ENCODE results near the gene PAH.

Gene PAH

DNA sequence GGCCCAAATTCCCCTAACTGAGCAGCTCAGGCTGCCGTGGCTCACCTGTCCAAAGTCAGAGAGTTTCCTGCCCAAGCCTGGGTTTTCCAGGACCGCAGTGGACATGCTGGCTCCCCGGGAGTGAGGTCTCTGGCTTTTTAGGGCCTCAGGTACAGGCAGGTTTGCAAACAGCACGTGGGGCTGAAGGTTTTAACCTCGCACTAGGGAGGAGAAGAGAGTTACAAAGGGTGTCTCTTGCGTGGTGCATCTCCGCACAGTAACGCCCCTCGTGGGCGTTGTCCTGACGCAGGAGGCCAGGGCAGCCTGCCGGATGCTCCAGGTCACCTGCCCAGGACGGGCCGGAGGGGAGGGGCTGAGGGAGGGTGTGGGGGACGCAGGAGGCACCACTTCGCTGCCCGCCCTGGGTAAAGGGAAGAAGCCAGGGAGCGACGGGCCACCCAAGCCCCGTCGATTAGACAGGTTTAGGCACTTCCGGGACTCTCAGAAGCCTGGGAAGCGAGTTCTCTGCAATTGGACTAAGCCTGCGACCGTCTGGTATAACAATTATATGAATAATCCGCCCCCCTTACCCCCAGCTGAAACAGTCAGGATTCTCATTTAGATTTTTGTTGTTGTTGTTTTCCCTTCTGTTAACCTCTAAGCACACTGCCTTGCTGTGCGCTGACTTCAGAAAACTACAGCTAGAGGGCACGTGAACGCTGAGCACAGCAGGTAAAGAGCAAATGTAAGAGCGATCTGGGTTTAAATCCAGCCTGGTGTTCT is at the start of gene PAH:
TSS of gene PAH (minus strand) at position 219 of the 762 bp plus-strand sequence. CDS start at position 105, 114 bp downstream.
- peak in 2 of 6 experiments; percentile 1 to 18 for DNase-seq

DNA sequence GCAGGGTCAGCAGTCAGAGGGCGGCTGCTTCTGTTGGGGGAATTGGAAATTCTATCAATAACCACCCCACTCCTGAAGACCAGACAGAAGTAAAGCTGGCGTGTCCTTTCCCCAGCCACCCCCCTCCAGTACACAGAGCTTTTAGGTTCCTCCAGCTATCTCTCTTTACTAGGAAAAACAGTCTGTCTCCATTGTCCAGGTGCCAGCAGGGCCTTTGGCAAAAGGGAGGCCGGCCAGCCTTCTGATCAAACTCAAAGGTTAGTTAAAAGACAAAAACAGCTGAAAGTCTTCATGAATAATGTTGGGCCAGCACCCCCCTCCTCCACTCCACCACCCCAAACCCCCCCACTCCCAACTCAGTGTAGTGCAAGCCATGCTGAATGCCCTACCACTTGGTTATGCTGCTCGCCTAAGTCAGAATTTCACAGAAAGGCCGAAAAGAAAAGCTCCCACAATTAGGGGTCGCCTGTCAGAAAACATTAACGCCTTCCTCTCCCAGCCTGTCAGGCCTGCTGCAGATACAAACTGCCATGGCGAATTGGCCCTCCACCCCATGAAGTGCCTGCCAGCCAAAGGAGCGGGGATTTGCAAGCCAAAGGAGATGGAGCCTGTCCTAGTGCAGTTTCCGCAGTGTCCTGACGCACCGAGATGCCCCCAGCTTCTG is 49.3 kb upstream of the PAH start:
- no peak for DNase-seq

DNA sequence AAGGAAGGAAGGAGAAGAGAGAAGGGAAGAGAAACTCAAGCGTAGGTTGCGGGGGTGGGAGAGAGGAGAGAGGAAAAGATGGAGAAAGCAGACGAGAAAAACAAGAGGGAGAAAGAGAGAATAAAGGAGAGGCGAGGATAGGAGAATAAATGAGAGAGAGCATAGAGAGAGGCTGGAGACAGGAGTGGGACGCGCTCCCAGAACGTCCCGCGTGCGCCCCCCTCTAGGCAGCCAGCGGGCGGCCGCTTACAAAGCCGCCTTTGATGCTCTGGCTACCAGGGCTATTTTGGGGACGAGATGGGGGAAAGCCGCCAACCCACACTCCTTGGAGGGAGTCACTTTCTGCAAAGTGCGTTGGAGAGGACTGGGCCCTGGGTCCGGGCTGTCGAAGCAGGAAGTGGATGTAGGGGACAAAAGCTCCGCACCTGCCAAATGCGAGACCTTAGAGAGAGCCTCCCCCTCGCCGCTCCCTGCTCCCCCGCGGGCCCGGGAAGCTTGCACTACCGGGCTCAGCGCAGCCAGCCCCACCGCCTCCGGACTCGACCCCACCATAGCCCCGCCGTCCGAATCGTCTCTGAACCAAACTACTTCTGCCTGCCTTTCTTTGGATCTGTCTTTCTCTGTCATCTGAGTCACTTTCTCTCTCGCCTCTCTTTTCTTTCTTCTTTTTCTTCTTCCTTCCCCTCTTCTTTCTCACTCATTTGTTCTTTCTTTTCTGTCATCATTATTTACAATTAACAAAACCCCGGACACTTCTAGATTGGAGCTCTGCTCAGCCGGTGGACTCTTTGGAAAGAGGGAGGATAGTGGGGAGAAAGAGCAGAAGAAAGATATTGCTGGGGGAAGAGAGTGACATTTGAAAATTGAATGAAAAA is 48.5 kb upstream of the PAH start:
- no peak for DNase-seq

DNA sequence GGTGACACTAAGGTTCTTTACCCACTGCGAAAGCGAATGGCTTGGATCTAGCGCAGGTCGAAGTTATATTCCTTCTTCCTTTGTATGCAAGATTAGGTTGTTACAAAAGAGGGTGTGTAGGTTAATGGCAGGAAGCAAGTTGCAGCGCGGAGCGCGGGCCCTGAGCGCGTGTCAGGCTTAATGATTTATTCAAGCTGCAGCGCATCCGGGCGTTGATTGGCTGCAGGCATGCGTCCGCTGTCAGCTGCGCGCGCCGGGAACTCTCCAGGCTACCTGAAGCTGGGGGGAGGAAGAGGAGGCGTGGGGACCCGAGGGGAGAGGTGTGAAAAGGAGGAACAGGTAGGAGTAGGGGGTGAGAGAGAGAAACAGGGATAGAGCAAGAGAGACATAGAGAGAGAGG is 47.8 kb upstream of the PAH start:
- DNase-seq, result peak in 2 of 6 experiments; percentile 4 to 8

DNA sequence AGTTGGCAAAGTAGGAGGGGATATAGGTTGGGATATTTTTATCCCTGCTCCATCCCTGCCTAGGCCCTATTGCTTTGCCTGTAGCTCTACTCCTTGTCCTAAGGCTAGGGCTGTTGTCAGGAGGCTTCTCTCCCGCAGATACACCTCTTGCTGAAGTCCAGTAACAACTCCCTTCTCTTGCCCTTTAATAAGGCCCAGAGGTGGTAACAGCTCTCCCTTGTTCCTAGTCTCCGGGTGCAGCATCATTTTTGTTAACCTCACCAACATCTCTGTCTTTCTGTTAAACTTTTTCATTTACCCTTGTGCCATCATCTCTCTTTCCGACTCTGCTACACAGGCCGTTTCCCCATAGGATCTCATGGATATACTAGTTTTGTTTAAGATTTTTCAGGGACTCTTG is 46.8 kb upstream of the PAH start:
- no peak for DNase-seq

DNA sequence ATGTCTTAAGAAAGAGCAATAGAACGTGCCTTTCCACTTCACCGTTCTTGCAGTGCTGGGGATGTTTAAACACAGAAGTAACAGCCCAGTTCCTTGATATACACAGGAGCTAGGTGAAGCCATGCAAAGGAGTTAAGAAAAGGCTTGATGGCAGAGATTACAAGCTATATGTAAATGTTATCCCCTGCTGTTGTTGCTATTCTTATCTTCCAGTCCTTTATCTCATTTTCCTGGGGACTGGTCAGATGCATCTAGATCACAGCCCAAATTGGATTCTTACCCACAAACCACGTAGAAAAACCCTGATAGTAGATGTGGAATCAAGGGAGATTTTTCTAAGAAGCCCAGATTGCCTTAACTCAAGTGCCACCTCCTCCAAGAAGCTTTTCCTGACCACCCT is 45.9 kb upstream of the PAH start:
- no peak for DNase-seq

DNA sequence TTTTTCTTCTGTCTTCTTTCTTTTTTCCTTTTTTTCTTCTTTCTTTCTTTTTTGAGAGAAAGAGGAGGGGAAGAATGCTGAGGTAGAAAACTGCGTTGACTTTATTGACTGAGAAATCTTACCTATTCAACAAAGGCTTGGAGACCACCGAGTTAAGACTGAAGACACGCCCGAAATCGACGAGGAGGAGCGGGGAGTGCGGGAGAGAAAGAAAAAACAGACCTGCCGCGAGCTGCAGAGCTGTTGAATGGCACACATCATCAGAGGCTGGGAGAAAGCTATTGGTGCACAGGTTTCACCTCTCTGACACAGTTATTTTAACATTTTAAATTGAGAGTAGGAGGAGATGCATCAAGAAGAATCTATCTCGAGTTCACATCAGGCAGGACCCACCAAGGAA is 45.5 kb upstream of the PAH start:
- DNase-seq, result peak in 2 of 6 experiments; percentile 5 to 8

DNA sequence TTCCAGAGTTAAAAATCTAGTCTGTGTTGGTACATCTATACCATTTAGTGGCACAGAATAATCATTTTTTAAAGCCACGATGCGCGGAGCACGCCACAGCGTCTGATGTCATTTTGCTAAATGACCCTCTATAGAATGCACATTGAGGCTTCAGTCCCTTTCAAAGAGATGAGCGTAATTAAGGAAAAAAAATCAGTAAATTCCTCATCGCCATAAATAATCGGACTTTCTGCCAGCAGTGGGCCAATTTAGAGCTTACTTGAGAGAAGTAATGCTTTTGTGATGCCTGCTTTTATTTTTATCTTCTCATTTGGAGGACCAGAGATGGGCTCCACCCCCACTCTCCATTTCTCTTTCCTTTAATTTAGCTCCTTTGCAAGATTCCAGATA is 44.4 kb upstream of the PAH start:
- no peak for DNase-seq

DNA sequence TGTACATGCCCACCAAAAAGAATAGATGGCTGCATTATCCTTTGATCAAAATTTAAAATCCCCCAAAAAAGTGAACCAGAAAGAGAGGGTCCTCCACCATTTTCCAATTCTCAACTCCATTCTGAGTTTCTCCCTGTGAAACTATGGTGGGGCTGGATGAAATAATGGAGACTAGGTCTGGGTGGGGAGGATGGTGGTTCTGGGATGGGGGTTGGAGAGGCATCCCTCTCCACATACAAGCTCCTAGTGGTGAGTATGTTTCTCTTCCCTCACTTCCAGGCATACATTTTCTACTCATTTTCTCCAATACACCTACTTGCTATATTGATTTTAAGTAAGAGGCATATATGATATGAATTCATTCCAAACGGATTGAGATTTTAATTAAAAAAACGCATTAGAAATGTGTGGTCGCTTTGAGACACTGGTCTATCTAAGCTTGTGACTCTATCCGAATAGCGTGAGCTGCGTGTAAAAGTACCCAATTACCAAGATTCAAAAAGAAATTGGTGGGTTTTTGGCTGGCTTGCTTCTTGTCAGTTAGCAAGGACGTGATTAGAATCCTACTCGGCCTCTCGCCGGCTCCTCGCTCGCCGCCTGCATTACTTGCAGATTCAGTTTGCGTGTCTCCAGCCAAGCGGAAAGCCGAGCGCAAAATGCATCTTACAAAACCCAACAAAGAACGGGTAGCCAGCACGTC is 43.9 kb upstream of the PAH start:
- DNase-seq, result no peak

DNA sequence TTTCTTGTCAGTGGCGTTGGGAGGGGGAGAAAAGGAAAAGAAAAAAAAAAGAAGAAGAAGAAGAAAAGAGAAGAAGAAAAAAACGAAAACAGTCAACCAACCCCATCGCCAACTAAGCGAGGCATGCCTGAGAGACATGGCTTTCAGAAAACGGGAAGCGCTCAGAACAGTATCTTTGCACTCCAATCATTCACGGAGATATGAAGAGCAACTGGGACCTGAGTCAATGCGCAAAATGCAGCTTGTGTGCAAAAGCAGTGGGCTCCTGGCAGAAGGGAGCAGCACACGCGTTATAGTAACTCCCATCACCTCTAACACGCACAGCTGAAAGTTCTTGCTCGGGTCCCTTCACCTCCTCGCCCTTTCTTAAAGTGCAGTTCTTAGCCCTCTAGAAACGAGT is 42.3 kb upstream of the PAH start:
- DNase-seq, result no peak

DNA sequence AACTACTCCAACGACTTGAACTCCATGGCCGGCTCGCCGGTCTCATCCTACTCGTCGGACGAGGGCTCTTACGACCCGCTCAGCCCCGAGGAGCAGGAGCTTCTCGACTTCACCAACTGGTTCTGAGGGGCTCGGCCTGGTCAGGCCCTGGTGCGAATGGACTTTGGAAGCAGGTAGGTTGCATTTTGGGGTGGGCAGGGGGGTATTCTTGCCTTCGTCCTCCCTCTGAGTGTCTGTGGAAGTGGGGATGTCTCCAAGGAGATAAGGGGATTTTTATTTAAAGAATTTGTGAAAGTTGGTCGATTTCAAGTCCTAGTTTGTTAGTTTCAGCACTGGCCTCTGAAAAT is 41.8 kb upstream of the PAH start:
- DNase-seq, result no peak

DNA sequence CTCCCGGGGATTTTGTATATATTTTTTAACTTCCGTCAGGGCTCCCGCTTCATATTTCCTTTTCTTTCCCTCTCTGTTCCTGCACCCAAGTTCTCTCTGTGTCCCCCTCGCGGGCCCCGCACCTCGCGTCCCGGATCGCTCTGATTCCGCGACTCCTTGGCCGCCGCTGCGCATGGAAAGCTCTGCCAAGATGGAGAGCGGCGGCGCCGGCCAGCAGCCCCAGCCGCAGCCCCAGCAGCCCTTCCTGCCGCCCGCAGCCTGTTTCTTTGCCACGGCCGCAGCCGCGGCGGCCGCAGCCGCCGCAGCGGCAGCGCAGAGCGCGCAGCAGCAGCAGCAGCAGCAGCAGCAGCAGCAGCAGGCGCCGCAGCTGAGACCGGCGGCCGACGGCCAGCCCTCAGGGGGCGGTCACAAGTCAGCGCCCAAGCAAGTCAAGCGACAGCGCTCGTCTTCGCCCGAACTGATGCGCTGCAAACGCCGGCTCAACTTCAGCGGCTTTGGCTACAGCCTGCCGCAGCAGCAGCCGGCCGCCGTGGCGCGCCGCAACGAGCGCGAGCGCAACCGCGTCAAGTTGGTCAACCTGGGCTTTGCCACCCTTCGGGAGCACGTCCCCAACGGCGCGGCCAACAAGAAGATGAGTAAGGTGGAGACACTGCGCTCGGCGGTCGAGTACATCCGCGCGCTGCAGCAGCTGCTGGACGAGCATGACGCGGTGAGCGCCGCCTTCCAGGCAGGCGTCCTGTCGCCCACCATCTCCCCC is 41.2 kb upstream of the PAH start:
- DNase-seq, result no peak

DNA sequence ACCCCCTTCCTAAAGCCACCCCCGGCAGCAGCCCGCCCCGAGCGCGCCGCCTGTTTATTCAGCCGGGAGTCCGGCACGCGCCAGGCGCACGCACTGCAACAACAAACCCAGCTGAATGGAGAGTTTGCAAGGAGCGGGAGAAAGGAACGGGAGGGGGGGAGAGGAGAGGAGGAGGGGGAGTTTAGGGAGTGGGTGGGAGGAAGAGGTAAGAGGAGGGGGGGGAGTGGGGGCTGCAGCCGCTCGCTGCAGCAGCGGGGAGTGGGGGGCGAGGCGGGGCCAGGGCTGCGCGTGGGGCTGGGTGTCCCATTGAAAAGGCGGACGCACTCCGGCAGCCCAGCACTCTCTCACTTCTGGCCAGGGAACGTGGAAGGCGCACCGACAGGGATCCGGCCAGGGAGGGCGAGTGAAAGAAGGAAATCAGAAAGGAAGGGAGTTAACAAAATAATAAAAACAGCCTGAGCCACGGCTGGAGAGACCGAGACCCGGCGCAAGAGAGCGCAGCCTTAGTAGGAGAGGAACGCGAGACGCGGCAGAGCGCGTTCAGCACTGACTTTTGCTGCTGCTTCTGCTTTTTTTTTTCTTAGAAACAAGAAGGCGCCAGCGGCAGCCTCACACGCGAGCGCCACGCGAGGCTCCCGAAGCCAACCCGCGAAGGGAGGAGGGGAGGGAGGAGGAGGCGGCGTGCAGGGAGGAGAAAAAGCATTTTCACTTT is 40.5 kb upstream of the PAH start, which contains the start of gene ASCL1:
TSS of gene ASCL1 (plus strand) at position 336 of the 712 bp plus-strand sequence. CDS start 571 bp downstream, outside the sequence.
- DNase-seq, result no peak

DNA sequence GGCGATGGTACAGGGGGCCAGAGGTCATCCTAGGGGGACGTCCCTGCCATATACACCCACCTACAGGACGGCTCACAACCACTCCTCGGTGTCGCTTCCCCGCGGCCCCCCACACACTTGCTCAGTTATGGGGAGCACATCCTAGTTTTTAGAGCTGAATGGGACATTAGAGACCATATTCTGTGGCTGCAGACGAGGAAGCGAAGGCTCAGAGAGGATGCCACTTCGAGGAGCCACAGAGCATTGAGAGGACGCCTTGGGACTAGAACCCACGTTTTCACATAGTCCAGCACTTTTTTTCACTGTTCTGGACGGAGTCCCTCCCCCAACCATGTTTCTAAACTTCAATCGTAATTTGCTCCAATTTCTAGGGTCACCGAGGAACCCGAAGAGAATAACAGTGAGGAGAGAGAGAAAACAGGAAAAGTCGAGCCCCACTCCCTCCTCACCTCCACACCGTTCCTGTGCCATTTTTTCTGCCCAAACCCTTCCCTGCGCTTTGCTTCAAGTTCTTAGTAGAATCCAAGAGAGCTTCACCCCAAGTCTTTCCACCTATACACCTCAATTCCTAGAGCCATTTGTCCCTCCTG is 39.8 kb upstream of the PAH start:
- no peak for DNase-seq

DNA sequence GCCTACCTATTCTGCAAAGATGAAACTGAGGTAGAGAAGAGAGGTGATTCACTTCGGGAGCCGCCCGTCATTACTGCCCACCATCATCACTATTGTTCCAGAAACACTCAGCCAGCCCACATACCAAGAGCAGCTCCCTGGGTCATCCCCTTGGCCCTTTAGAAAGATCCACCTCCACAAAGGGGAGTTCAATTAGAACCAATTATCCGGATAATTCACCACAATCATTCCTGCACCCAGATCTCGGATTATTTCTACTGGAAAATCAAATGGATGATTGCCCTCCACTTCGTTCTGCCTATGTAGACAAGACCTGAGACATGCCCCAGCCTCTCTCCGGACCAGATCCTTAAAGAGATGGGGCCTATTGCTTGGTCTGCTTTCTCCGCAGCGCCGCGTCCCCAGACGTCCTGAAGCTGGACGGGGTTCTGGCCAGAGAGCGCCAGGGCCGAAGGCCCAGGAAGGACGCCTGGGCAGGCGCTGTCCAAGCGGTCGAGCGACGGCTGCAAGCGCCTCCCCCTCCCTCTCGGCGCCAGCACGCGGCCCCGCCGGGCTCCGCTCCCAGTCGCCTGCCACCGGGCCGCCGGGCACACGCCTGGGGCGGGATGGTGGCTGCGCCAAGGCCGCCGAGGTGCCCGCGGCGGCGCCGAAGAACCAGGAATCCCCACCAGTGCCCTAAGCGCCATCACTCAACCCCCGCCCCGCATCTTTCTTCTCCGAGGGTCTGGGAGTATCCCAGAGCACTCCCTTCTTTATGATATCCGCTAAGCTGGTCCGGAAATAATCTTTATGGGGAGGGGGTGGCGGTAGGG is 39.1 kb upstream of the PAH start:
- DNase-seq, result no peak

DNA sequence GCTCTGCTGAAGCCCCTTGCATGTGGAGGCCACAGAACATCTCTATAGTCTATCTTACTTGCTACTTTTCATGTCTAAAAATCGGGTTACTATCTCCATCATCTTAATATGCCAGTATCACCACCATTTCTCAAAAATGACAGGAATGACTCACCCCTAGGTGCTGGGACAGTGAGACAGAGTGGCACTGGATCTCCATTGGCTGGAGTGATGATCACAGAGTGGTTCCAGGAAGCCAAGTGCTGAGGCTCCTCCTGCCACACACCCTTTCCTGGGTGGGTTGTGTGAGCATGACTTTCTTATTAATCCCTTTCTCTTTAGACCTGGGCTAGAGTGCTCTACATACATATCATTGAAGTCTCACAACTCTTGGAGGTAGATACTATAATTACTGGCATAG is 37.1 kb upstream of the PAH start:
- DNase-seq, result no peak

DNA sequence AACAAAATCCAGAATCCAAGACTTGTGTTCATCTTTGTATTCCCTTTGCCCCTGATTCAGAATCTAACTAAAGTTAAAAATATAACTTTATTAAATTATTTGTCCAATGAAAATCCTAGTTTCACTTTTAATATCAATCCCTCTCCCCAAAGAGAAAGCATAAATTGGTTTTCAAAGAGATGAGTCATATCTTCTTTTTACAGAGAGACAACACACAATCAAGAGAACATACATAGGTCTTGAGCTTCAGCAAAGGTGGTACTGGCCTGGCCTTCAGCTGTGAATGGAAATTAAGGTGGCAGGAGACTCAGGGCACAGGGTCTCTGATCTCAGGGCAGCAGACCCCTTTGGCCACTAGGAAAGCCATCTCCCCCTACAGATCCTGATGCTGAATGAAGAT is 36.2 kb upstream of the PAH start:
- DNase-seq, result no peak

DNA sequence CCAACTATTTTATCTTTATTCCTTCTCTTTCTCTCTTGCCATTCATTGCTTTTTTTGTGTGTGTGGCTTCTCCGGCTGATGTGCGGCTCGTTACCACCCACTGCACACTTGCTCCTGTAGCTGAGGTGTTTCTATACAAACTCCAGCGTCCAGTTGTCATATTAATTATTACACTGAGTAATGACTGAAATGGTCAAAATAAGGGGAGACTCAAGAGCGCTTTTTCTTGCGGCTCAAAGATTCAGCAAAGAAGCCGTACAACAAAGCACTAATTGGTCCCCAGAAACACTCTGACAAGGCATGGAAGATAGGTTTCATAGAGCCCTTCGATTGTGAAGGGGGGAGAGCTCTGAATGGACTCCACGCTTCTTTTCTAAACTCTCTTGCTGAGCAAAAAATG is 34.8 kb upstream of the PAH start:
- no peak for DNase-seq

DNA sequence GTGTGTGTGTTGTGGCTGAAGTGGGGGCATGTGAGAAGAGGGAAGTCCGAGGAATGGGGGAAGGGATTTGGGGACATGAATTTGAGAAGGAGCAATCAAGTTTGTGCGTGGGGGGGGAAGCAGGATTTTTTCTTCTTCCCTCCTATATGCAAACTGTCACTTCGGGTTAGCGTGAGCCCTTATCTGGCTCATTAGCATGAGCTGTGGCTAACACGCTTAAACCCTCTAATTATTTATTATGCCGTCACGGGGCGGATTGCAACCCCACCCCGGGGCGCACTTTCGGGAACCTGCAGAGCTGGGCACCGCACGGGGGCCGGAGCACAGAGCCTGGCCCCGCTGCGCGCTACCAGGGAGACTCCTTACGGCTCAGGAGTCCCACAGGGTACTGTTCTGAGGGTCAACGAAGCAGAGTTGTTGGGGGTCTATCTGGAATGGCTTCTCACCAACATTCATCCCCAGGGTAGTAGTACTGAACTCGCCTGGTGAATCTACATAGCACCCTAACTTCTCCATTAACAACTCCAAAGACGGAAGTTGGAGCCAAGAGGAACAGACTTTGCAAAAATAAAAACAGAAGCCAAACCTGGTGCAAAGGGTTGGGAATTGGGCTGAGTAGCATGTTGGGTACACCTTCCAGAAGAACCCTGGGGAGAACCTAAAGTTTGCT is 34.0 kb upstream of the PAH start:
- DNase-seq, result no peak

Measured in stimulated activated naive CD4-positive, alpha-beta T cell (primary cell).